Tibial nerve (tissue), 3 donors: ENCODE results near the gene MLXIP.

ENCODE experiments used
- POLR2A ChIP-seq, 2 donors: fragments of 450-650 bp; IDR thresholded peaks; one replicate each; pipeline ENCODE4 v1.6.1; 2017; ENCODE audit warnings: antibody characterized with exemption in 2 of 2, mild to moderate bottlenecking in 2 of 2, moderate library complexity in 2 of 2
- TF ChIP-seq, protein P1 (sequence below), 5 experiments: fragments of 200-600 bp in 3 of 5; fragments of 450-650 bp in 2 of 5; sonication (generic) in 3 of 5; IDR thresholded peaks; one replicate each; pipeline ENCODE4 v1.5.1; 2016 to 2019; ENCODE audit warnings: antibody characterized with exemption in 5 of 5, mild to moderate bottlenecking in 3 of 5, moderate library complexity in 2 of 5

DNA sequence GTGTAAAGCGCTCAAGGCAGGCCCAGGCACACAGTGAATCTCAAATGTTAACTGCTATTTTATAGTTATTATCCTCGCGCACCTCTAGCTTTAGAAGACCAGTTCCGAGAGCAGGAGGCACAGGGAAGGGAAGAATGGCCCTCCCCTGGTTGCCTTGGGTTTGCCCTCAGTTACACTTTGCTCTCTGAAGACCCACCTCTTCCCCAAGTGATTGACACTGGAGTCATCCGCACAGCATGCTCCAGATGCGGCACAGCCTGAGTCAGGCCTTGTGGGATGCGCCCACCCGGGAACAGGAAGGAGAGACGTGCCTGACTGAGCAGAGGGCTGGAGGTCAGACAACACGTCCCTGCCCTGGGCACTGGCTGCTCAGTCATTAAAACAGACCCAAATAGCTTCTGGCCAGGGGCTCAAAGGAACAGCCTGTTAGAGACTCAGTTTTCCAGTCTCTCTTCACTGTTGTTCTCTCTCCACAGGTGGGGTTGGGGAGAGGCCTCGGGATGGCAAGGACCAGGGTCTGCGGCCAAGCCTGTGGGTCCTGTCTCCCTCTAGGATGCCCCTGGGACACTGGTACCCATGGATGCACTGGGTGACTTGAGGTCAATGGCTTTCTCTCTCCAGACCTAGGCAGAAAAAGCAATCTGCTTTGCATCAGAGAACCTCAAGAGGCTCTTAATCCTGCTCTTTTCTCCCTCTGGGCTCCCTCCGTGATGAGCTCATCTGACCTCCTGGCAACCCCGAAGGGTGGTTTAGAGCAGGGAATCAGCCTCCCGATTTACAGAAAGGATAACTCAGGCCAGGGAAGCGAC is 13.6 kb upstream of the MLXIP start:
- TF ChIP-seq, protein P1, sequence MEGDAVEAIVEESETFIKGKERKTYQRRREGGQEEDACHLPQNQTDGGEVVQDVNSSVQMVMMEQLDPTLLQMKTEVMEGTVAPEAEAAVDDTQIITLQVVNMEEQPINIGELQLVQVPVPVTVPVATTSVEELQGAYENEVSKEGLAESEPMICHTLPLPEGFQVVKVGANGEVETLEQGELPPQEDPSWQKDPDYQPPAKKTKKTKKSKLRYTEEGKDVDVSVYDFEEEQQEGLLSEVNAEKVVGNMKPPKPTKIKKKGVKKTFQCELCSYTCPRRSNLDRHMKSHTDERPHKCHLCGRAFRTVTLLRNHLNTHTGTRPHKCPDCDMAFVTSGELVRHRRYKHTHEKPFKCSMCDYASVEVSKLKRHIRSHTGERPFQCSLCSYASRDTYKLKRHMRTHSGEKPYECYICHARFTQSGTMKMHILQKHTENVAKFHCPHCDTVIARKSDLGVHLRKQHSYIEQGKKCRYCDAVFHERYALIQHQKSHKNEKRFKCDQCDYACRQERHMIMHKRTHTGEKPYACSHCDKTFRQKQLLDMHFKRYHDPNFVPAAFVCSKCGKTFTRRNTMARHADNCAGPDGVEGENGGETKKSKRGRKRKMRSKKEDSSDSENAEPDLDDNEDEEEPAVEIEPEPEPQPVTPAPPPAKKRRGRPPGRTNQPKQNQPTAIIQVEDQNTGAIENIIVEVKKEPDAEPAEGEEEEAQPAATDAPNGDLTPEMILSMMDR (IDR thresholded peaks at IDR 0.05): no peak
- TF ChIP-seq POLR2A (IDR thresholded peaks at IDR 0.05): no peak
